Left lung (tissue), 10 donors: Measurements from ENCODE around the gene CBFA2T2. TPM values are rescaled to one million over a fixed set of nuclear protein-coding genes. Genes with fewer than 3 reads are reported as not detected.

ENCODE experiments used
- ATAC-seq: fragments of 200-7000 bp; cut with Tn5 transposase; one replicate; pipeline ENCODE4 v1.9.1; 2020; ENCODE audit warnings: moderate library complexity
- DNase-seq, 4 donors: peaks; one replicate each; pipeline ENCODE4 v3.0.0-alpha.2; 2013 to 2020
- H3K27ac ChIP-seq, 2 donors: fragments of 200-600 bp; sonication (generic) in 1 of 2; one replicate each; pipeline versions ENCODE4 v1.5.0 to v1.8.0; 2020 to 2021
- H3K27me3 ChIP-seq, 2 donors: fragments of 200-600 bp; sonication (generic) in 1 of 2; one replicate each; pipeline versions ENCODE4 v1.5.0 to v1.8.0; 2020 to 2021
- H3K36me3 ChIP-seq, 2 donors: fragments of 200-600 bp; sonication (generic) in 1 of 2; one replicate each; pipeline versions ENCODE4 v1.5.0 to v1.8.0; 2020 to 2021
- H3K4me1 ChIP-seq, 2 donors: fragments of 200-600 bp; one replicate each; pipeline ENCODE4 v1.8.0; 2021
- H3K4me3 ChIP-seq, 2 donors: fragments of 200-600 bp; sonication (generic) in 1 of 2; one replicate each; pipeline versions ENCODE4 v1.5.0 to v1.8.0; 2020 to 2021; ENCODE audit warnings: mild to moderate bottlenecking in 1 of 2
- H3K9me3 ChIP-seq, 2 donors: fragments of 200-600 bp; sonication (generic) in 1 of 2; one replicate each; pipeline versions ENCODE4 v1.5.0 to v1.8.0; 2020 to 2021
- intact Hi-C, 2 donors: fragments of 100-400 bp; cut with DNase I; formaldehyde crosslinking; loops; one replicate each; pipeline versions ENCODE4 v1.11.2 to v1.14.2; 2022
- polyA plus RNA-seq, 6 donors: library from polyadenylated mRNA; unstranded; fragments of 120-200 nt; gene quantifications; one replicate each; pipeline ENCODE4 v1.2.1, GENCODE V29; 2013; ENCODE audit not compliant: insufficient read length in 6 of 6
- total RNA-seq, 2 donors: library from RNA; stranded (reverse); fragmentation: NEBNext Ultra II Directional; extraction: Animal tissue kit (Norgen Biotek cat#: 25700); gene quantifications; one replicate each; pipeline ENCODE4 v1.2.1, GENCODE V29; 2021
- TF ChIP-seq, protein P1 (sequence below), 2 donors: fragments of 200-600 bp; sonication (generic) in 1 of 2; IDR thresholded peaks; one replicate each; pipeline versions ENCODE4 v1.5.0 to v1.8.0; 2021; ENCODE audit warnings: antibody characterized with exemption in 2 of 2
- donor health status: DM: no; HTN: yes; CAD: no.
- donor health status: DM: no; HTN: no; CAD: no.

CBFA2T2 gene
- total and polyA plus RNA-seq, 8 donors, result 11.9 to 54.4 (median 43.8) TPM

DNA sequence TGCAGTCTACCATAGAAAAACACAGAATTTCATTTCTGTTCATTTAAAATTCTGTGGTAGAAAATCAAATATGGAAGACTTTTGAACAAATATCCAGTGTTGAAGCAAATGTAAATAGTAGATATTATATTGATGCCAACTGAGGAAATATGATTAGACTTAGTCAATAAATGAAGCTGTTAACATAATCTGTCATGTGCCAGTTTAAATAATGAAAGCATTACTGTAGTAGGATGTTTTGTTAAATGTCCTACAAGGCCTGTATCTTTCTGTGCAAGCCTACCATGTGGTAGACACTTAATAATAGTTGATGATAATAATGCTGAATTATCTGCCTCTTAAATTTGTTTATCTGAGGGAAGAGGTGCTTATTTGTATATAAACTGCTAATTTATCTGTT lies 55.9 kb downstream of the CBFA2T2 start:
- Histone ChIP-seq H3K4me1 (no peaks in the 10 kb centered on the region), H3K27ac (no peak overlapping the region), H3K36me3 (peaks cover 0 to under 1% of the 10 kb centered on the region in 2 donors), H3K27me3 (no peaks in the 10 kb centered on the region), H3K4me3 (no peak overlapping the region), H3K9me3 (no peaks in the 10 kb centered on the region)
- intact Hi-C loops, result no loop called here
- no peak for DNase-seq
- ATAC-seq, result no peak
- TF ChIP-seq, protein P1, sequence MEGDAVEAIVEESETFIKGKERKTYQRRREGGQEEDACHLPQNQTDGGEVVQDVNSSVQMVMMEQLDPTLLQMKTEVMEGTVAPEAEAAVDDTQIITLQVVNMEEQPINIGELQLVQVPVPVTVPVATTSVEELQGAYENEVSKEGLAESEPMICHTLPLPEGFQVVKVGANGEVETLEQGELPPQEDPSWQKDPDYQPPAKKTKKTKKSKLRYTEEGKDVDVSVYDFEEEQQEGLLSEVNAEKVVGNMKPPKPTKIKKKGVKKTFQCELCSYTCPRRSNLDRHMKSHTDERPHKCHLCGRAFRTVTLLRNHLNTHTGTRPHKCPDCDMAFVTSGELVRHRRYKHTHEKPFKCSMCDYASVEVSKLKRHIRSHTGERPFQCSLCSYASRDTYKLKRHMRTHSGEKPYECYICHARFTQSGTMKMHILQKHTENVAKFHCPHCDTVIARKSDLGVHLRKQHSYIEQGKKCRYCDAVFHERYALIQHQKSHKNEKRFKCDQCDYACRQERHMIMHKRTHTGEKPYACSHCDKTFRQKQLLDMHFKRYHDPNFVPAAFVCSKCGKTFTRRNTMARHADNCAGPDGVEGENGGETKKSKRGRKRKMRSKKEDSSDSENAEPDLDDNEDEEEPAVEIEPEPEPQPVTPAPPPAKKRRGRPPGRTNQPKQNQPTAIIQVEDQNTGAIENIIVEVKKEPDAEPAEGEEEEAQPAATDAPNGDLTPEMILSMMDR (IDR thresholded peaks at IDR 0.05), result no peak

DNA sequence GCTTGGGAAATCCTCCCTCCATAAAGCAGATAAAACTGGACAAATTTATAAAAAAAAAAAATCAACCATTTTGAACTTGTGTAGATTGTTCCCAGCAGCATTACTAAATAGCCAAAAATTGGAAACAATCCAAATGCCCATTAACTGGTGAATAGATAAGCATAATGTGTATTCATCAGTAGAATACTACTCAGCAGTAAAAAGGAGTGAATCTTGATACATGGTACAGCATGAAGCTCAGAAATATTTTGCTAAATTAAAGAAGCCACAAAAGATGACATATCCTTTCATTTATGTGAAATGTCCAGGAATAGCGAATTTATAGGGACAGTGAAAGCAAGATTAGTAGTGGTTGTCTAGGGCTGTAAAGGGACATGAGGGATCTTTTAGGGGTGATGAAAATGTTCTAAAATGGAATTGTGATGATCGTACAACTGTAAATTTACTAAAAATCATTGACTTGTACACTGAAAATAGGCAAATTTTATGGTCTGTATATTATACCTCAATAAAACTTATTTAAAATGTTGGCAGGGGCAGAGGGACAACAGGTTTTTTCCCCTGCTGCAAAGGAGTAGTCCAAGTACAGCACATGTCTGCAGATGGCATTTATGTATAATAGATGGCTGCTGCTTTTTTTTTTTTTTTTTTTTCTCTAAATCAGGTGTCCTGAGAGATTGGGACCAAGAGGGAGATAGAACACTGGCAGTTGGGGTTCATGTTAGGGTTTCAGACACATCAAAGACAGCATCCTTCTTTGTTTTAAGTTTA lies 59.5 kb downstream of the CBFA2T2 start:
- no peak for DNase-seq
- intact Hi-C loops, result no loop called here
- no peaks in the 10 kb centered on the region for H3K27me3 ChIP-seq
- TF ChIP-seq, protein P1 (IDR thresholded peaks at IDR 0.05), result no peak
- peaks cover 0 to 8% of the 10 kb centered on the region in 2 donors for H3K36me3 ChIP-seq
- peaks cover 0 to 4% of the 10 kb centered on the region in 2 donors for H3K4me1 ChIP-seq
- no peaks in the 10 kb centered on the region for H3K9me3 ChIP-seq
- no peak overlapping the region for H3K27ac ChIP-seq
- H3K4me3 ChIP-seq, result no peak overlapping the region
- no peak for ATAC-seq

DNA sequence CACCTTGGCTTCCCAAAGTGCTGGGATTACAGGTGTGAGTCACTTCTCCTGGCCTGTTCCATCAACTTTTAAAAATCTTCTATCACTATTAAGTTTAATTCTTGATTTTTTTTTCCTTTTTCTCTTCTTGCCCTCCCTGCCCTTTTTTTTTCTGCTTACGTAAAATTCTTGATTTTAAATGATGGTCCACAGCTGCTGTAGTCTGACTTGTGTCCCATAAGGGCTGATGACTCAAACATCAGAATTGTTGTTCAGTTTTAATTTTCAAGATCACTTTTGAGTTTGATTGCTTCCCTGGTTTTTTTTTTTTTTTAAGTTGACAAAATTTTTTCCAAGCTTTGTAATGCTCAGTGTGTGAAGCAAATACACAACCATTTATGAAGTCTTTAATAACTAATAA lies 61.9 kb downstream of the CBFA2T2 start:
- Histone ChIP-seq H3K9me3 (no peaks in the 10 kb centered on the region), H3K4me1 (peaks cover 0 to 20% of the 10 kb centered on the region in 2 donors), H3K4me3 (no peak overlapping the region), H3K27me3 (no peaks in the 10 kb centered on the region), H3K27ac (no peak overlapping the region), H3K36me3 (peaks cover 0 to 8% of the 10 kb centered on the region in 2 donors)
- TF ChIP-seq, protein P1 (IDR thresholded peaks at IDR 0.05), result no peak
- intact Hi-C loops, result no loop called here
- ATAC-seq, result no peak
- no peak for DNase-seq

DNA sequence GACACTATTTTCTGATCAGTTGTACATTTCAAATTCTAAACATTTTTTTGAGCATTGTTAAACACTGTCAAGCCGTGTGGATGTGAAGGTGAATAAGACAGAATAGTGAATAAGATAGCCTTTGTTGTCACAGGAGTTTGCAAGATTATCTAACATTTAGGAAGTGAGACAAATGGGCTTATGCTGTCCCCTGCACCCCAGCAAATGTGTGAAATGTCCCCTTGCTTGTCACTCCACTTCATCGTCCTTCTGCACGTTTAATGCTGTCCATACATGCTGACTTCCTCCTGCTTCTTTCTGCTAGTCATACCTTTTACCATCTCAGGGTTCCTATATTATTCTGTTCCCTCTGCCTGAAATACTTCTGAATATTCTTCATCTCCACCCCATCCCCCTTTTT lies 62.6 kb downstream of the CBFA2T2 start:
- peaks cover 0 to 20% of the 10 kb centered on the region in 2 donors for H3K4me1 ChIP-seq
- no peaks in the 10 kb centered on the region for H3K9me3 ChIP-seq
- intact Hi-C loops, result no loop called here
- TF ChIP-seq, protein P1 (IDR thresholded peaks at IDR 0.05), result no peak
- H3K27ac ChIP-seq, result no peak overlapping the region
- ATAC-seq, result no peak
- no peak for DNase-seq
- peaks cover 0 to 8% of the 10 kb centered on the region in 2 donors for H3K36me3 ChIP-seq
- no peak overlapping the region for H3K4me3 ChIP-seq
- H3K27me3 ChIP-seq, result no peaks in the 10 kb centered on the region

DNA sequence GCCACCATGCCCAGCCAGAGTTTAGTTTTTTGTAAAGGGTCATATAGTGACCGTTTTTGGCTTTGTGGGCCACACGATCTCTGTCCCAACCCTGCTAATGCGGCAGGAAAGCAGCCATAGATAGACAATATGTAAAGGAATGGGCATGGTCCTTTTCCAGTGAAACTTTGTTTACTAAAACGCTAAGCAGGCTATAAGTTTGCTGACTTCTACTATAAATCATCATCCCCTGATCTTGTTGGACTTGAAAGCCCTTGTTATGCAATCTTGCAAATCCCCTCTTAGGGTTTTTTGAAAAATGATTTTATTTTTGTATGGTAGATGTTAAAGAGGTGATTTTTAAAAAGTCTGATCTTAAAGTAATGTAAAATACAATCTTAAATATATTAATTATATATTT lies 63.6 kb downstream of the CBFA2T2 start:
- TF ChIP-seq, protein P1 (IDR thresholded peaks at IDR 0.05), result no peak
- peaks cover 0 to 20% of the 10 kb centered on the region in 2 donors for H3K4me1 ChIP-seq
- no peaks in the 10 kb centered on the region for H3K9me3 ChIP-seq
- no peak for DNase-seq
- no peak overlapping the region for H3K27ac ChIP-seq
- no peak for ATAC-seq
- H3K27me3 ChIP-seq, result no peaks in the 10 kb centered on the region
- intact Hi-C loops, result no loop called here
- no peak overlapping the region for H3K4me3 ChIP-seq
- H3K36me3 ChIP-seq, result peaks cover 0 to 14% of the 10 kb centered on the region in 2 donors
